GM18505 (cell line): Measurements from ENCODE around the gene AGAP3.

Experiments used
- ATAC-seq: cut with Tn5 transposase; IDR thresholded peaks from one replicate; pipeline ENCODE4 v1.9.1; 2021; ENCODE audit not compliant: unreplicated experiment
- POLR2A ChIP-seq: IDR thresholded peaks from 4 replicates; pipeline ENCODE4 v1.6.1; 2011; ENCODE audit warnings: borderline replicate concordance; ENCODE audit not compliant: insufficient read depth, insufficient read length; ENCODE audit errors: extremely low read depth

AGAP3 gene

GRCh38 chr7:151110236-151110940, 24.1 kb downstream of the AGAP3 start:
- no peak for TF ChIP-seq POLR2A
- ATAC-seq, result no peak

GRCh38 chr7:151110941-151111645, 24.8 kb downstream of the AGAP3 start:
- no peak for TF ChIP-seq POLR2A
- ATAC-seq, result no peak

- ATAC-seq, result no peak
- TF ChIP-seq POLR2A, result no peak
Measured at GRCh38 chr7:151113344-151114150, 27.3 kb downstream of the AGAP3 start.

DNA sequence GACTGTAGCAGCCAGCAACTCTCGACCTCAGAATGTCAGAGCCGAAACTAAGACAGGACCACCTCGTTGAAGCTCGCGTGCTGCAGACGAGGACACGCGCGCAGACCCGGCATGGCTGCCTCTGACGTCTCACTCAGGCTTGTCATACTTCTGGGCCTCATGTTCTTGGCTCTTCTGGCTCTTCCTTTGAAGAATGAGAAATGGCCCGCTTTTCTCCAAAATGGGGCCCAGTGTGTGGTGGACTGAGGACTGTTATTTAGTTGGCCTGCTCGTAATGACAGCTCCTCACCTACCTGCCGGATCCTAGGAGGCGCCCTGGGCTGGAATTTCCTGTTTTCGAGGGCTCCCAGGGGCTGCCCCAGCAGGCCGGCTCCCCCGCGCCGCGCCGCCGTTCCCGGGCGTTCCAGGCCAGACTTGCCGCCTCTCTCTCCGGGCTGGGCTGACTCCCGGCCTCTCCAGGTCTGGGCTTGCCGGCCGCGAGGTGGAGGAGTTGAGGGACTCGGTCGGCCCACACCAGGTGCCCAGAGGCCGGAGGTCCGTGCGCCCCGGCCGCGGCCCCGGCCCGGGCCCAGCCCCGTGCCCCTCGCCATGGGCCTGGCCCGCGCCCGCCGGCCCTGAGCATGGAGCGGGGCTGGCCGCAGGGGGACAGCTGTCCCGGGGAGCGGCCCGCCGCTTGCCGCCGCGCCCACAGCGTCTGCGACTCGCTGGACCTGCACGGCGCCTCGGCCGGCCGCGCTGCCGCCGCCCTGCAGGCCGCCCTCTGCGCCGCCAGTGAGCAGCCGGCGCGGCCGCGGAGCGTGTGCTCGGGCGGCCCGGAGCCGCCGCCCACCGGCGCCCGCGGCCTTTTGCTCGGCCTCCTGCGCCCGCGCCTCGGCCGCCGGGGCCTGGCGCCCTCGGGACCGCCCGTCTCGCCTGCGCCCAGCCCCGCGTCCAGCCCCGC, 28.1 kb downstream of the AGAP3 start:
- no peak for TF ChIP-seq POLR2A
- no peak for ATAC-seq

DNA sequence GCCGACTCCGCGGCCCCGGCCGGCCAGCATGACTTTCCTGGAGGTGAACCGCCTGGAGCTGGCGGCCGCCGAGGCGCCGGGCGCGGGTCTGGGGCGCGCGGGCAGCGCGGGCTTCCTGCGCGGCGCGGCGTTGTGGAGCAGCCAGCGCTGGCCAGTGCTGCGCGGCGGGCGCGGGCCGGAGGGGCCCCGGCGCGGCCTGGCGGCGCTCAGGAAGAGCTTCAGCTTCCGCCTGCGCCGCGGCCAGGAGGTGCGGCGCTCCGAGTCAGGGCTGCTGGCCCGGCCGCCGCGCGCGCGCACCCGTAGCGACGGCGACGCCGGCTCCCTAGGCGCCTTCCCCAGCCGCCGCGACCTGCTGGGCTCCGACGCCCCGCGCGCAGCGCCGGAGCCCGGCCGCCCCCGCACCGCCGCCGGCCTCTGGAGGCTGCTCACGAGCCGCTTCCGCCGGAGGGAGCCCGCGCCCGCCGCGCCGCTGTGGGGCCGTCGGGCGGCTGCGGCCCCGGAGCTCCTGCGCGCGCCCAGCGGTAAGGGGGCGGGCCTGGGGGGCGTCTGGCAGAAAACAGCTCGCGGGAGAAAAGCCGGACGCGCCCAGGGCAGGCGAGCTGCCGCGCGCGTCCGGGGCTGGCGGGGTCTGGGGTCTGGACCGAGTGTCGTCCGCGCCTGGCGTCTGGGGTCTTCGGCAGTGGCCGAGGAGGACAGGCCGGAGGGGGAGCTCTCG, 29.0 kb downstream of the AGAP3 start:
- no peak for TF ChIP-seq POLR2A
- no peak for ATAC-seq

DNA sequence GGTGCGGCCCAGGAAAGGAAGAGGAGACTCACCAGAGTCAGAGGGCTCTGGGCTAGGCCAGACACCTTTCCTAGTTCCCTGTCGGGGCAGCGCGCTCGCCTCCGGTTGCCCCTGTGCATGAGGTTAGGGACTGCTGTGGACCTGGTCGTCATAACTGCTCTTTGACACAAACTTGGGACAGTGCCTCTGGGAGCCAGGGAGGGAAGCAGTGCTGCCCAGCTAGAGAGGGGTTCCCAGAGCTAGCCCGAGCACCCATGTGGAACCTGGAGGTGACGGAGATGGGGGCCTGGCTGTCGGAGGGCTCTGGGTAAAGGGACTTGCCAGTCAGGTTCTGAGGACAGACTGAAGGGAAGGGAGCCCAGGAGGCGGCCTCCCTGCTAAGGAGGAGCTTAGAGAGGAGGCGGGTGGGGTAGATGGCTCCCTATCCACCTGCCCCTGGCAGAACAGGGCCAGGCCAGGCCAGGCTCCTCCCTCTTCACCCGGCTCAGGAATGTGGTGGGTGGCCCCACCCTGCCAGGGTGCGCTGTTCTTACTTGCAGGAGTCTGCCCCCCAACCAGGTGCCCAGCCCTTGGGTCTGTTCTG, 29.7 kb downstream of the AGAP3 start:
- no peak for TF ChIP-seq POLR2A
- ATAC-seq, result no peak

DNA sequence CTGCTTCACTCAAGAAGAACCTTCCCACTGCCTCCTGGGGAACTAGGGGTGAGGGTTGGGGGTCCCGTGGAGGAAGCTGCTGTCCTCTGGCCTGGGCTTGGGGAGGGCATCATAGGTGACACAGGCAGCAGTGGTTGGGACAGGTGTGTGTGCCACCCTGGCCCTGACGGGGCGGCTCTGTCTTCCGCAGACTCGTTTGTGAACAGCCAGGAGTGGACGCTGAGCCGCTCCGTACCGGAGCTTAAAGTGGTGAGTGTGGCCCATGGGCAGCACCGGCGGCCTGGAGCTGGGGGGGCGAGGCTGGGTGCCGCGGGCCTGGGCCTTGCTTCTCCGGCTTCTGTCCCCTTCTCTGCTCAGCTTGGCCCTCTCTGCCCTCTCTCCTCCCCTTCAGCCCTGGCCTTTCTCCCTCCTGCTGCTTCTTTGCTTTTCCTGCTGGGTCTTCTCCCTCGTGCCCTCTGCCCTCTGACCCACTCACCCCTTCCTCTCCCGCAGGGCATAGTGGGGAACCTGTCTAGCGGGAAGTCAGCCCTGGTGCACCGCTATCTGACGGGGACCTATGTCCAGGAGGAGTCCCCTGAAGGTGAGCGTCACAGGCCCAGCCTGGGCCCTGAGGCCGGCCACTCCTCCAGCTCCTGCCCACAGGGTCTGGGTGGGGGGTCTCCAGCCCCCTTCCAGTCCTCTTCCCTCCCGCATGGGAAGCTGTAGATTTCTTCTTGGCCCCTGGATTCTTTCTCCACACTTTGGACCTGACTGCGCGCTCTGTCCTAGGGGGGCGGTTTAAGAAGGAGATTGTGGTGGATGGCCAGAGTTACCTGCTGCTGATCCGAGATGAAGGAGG, 30.5 kb downstream of the AGAP3 start:
- TF ChIP-seq POLR2A, result no peak
- ATAC-seq, result no peak

GRCh38 chr7:151117565-151117964, 31.3 kb downstream of the AGAP3 start:
- no peak for TF ChIP-seq POLR2A
- ATAC-seq, result no peak

DNA sequence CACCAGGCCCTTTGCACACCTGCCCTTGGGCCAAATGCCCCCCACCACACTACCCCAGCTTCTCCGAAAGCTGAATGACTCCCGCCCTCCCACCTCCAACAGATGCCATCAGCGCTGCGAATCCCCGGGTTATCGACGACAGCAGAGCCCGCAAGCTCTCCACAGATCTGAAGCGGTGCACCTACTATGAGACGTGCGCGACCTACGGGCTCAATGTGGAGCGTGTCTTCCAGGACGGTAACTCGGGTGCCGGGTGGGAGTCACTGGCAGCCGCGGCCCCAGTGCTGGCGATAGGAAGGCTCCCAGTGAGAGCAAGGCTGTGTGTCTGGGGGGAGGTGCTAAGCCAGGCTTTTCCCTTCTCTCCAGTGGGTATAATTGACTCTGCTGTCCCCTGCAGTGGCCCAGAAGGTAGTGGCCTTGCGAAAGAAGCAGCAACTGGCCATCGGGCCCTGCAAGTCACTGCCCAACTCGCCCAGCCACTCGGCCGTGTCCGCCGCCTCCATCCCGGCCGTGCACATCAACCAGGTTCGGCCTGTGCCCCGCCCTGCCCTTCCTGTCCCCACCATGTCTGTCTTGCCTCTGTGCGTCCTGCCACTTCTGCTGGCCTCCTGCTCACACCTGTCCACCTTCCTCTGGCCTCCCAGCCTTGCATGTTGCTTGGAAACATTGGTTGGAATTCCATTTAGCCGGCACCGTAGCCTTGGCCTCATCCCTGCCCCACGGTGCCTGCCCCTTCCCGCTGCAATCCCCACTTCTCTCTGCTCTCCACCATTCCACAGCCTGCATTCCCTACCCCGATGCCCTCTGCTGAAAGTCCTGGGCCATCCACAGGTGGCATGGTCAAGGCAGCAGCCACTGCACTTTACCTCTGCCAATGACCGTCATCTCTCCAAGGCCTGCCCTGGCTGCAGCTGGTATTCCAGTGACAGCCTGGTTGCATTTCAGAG, 32.1 kb downstream of the AGAP3 start:
- no peak for TF ChIP-seq POLR2A
- no peak for ATAC-seq

GRCh38 chr7:151119055-151119415, 32.8 kb downstream of the AGAP3 start:
- no peak for TF ChIP-seq POLR2A
- no peak for ATAC-seq
